SK-N-SH (cell line): ENCODE results near the gene CASS4.

Experiments used
- CHD2 ChIP-seq: fragments of 150-350 bp; IDR thresholded peaks from 2 replicates; pipeline ENCODE4 v1.6.1; 2018; ENCODE audit warnings: low read length; ENCODE audit not compliant: partially characterized antibody
- CTCF ChIP-seq: fragments of 200-600 bp; sonication (generic); IDR thresholded peaks from 2 replicates; pipeline ENCODE4 v1.6.1; 2017; ENCODE audit warnings: antibody characterized with exemption, mild to moderate bottlenecking, moderate library complexity
- EP300 ChIP-seq, 2 experiments: IDR thresholded peaks; 2 replicates each; pipeline versions ENCODE4 v1.4.0 to v1.6.1; 2012; ENCODE audit warnings: borderline replicate concordance in 1 of 2, low read depth in 1 of 2, low read length in 1 of 2
- IRF3 ChIP-seq: fragments of 150-350 bp; IDR thresholded peaks from 2 replicates; pipeline ENCODE4 v1.6.1; 2016; ENCODE audit warnings: mild to moderate bottlenecking, low read depth, low read length
- POLR2AphosphoS5 ChIP-seq: IDR thresholded peaks from 2 replicates; pipeline ENCODE4 v1.6.1; 2012; ENCODE audit warnings: low read depth, low read length
- REST ChIP-seq: IDR thresholded peaks from 2 replicates; pipeline ENCODE4 v1.6.1; 2012; ENCODE audit warnings: mild to moderate bottlenecking, low read depth, low read length, moderate library complexity
- TAF1 ChIP-seq: IDR thresholded peaks from 2 replicates; pipeline ENCODE4 v1.6.1; 2012; ENCODE audit warnings: low read depth, mild to moderate bottlenecking, low read length, moderate library complexity, borderline replicate concordance
- YY1 ChIP-seq: IDR thresholded peaks from 2 replicates; pipeline ENCODE4 v1.4.0; 2012; ENCODE audit warnings: low read depth, mild to moderate bottlenecking
- ZBTB33 ChIP-seq: IDR thresholded peaks from 2 replicates; pipeline ENCODE4 v1.4.0; 2012; ENCODE audit warnings: low read depth, borderline replicate concordance

GRCh38 chr20:56417911-56418310, 5.9 kb downstream of the CASS4 start:
- TF ChIP-seq EP300 (IDR thresholded peaks at IDR 0.05; ENCODE audit: borderline replicate concordance in 1 of 2, low read depth in 1 of 2, low read length in 1 of 2) (no peak), REST (no peak), IRF3 (no peak), TAF1 (no peak), POLR2AphosphoS5 (no peak), CHD2 (no peak), YY1 (no peak), ZBTB33 (no peak), CTCF (no peak)
